ENCODE data around the gene ZFYVE9. TPM values are rescaled to one million over a fixed set of nuclear protein-coding genes. Genes with fewer than 3 reads are reported as not detected.

Gene ZFYVE9
- polyA plus RNA-seq, 1 donor from 2014 or later, result 18.1 TPM

GRCh38 chr1:52153010-52153409 lies 11.1 kb downstream of the ZFYVE9 start:
- Histone ChIP-seq H4K20me1 (ENCODE audit: insufficient read depth) (no peaks in the 10 kb centered on the region), H3K4me2 (ENCODE audit: low read length) (no peak overlapping the region), H2AFZ (ENCODE audit: low read depth, low read length) (no peak overlapping the region), H3K4me3 (ENCODE audit: low read length) (no peak overlapping the region), H3K9me3 (ENCODE audit: low read length) (no peaks in the 10 kb centered on the region), H3K9me2 (ENCODE audit: insufficient read depth, low read length) (no peaks in the 10 kb centered on the region), H3K27ac (ENCODE audit: low read length) (no peak overlapping the region), H3K27me3 (ENCODE audit: insufficient read depth, low read depth, low read length) (no peaks in the 10 kb centered on the region), H3F3A (ENCODE audit: insufficient read depth, low read length, poor library complexity, severe bottlenecking) (no peaks in the 10 kb centered on the region), H3K9ac (ENCODE audit: low read length) (no peak overlapping the region), H3K79me2 (replicated peaks; ENCODE audit: insufficient read depth, low read length) (peaks cover 4% of the 10 kb centered on the region), H3K36me3 (ENCODE audit: insufficient read depth, low read length) (no peaks in the 10 kb centered on the region)
- TF ChIP-seq SMC3 (conservative IDR thresholded peaks at IDR 0.05; ENCODE audit: poor library complexity), result no peak
- no peak for TF ChIP-seq TAF1 (IDR thresholded peaks at IDR 0.05; ENCODE audit: low read depth)
- no peak for TF ChIP-seq REST (IDR thresholded peaks at IDR 0.05; ENCODE audit: borderline replicate concordance)
- no peak for TF ChIP-seq EP300 (conservative IDR thresholded peaks at IDR 0.05; ENCODE audit: poor library complexity, severe bottlenecking)
- TF ChIP-seq POLR2AphosphoS5 (IDR thresholded peaks at IDR 0.05), result no peak
- TF ChIP-seq MXI1 (conservative IDR thresholded peaks at IDR 0.05; ENCODE audit: poor library complexity, severe bottlenecking), result no peak
- no peak for TF ChIP-seq EZH2 (IDR thresholded peaks at IDR 0.05; ENCODE audit: borderline replicate concordance, insufficient read depth, low read length, poor library complexity, severe bottlenecking)
- TF ChIP-seq CTCF (IDR thresholded peaks at IDR 0.05; ENCODE audit: poor library complexity, severe bottlenecking), result no peak
- no peak for TF ChIP-seq RAD21 (conservative IDR thresholded peaks at IDR 0.05)

- Histone ChIP-seq H2AFZ (ENCODE audit: low read depth, low read length) (no peak overlapping the region), H3K9me2 (ENCODE audit: insufficient read depth, low read length) (no peaks in the 10 kb centered on the region), H4K20me1 (ENCODE audit: insufficient read depth) (no peaks in the 10 kb centered on the region), H3K27ac (ENCODE audit: low read length) (no peak overlapping the region), H3K9ac (ENCODE audit: low read length) (no peak overlapping the region), H3F3A (ENCODE audit: insufficient read depth, low read length, poor library complexity, severe bottlenecking) (no peaks in the 10 kb centered on the region), H3K4me3 (ENCODE audit: low read length) (no peak overlapping the region), H3K27me3 (ENCODE audit: insufficient read depth, low read depth, low read length) (no peaks in the 10 kb centered on the region), H3K36me3 (ENCODE audit: insufficient read depth, low read length) (no peaks in the 10 kb centered on the region), H3K9me3 (ENCODE audit: low read length) (no peaks in the 10 kb centered on the region), H3K79me2 (replicated peaks; ENCODE audit: insufficient read depth, low read length) (peaks cover 3% of the 10 kb centered on the region), H3K4me2 (ENCODE audit: low read length) (no peak overlapping the region)
- TF ChIP-seq SMC3 (conservative IDR thresholded peaks at IDR 0.05; ENCODE audit: poor library complexity) (no peak), REST (IDR thresholded peaks at IDR 0.05; ENCODE audit: borderline replicate concordance) (no peak), RAD21 (conservative IDR thresholded peaks at IDR 0.05) (no peak), TAF1 (IDR thresholded peaks at IDR 0.05; ENCODE audit: low read depth) (no peak)
Observed at GRCh38 chr1:52153898-52154297, 12.0 kb downstream of the ZFYVE9 start.
